Osteoblast (primary cell): ENCODE data around the gene FRMD4A. TPM values are rescaled to one million over a fixed set of nuclear protein-coding genes. Genes with fewer than 3 reads are reported as not detected.

Experiments used
- DNase-seq: peaks from one replicate; pipeline ENCODE4 v3.0.0; 2011; ENCODE audit warnings: low spot score, mixed read lengths; ENCODE audit not compliant: insufficient read length; ENCODE audit errors: missing footprints
- H2AFZ ChIP-seq: 2 replicates; pipeline ENCODE4 v1.6.0; 2011; ENCODE audit warnings: mild to moderate bottlenecking, low read length
- H3K27ac ChIP-seq: 2 replicates; pipeline ENCODE4 v1.5.1; 2011; ENCODE audit warnings: mild to moderate bottlenecking, low read depth, low read length, moderate library complexity
- H3K27me3 ChIP-seq: 2 replicates; pipeline ENCODE4 v1.6.0; 2012; ENCODE audit warnings: mild to moderate bottlenecking, control low read depth, inconsistent platforms, low read length, moderate library complexity; ENCODE audit not compliant: insufficient read depth
- H3K36me3 ChIP-seq: 2 replicates; pipeline ENCODE4 v1.5.1; 2011; ENCODE audit warnings: mild to moderate bottlenecking, low read length, control low read depth, moderate library complexity; ENCODE audit not compliant: insufficient read depth
- H3K4me1 ChIP-seq: 2 replicates; pipeline ENCODE4 v1.5.1; 2011; ENCODE audit warnings: mild to moderate bottlenecking, low read length, control low read depth, moderate library complexity; ENCODE audit not compliant: insufficient read depth
- H3K4me2 ChIP-seq: 2 replicates; pipeline ENCODE4 v1.6.0; 2011; ENCODE audit warnings: mild to moderate bottlenecking, low read length; ENCODE audit not compliant: insufficient read depth
- H3K4me3 ChIP-seq: fragments of 200-600 bp; sonication (generic); 3 replicates; pipeline ENCODE4 v1.5.1; 2012; ENCODE audit warnings: mild to moderate bottlenecking, low read length, inconsistent platforms; ENCODE audit not compliant: insufficient read depth
- H3K79me2 ChIP-seq: 2 replicates; pipeline ENCODE4 v1.6.0; 2012; ENCODE audit warnings: mild to moderate bottlenecking, low read length, control low read depth, inconsistent platforms; ENCODE audit not compliant: insufficient read depth
- H3K9me3 ChIP-seq: 2 replicates; pipeline ENCODE4 v1.5.1; 2011; ENCODE audit warnings: low read depth, low read length, control low read depth
- H4K20me1 ChIP-seq: 2 replicates; pipeline ENCODE4 v1.6.0; 2012; ENCODE audit warnings: mild to moderate bottlenecking, low read length, control low read depth; ENCODE audit not compliant: insufficient read depth
- CTCF ChIP-seq: IDR thresholded peaks from 2 replicates; pipeline ENCODE4 v1.5.1; 2011; ENCODE audit warnings: mild to moderate bottlenecking, low read depth, low read length, moderate library complexity; ENCODE audit errors: extremely low read depth
- total RNA-seq: library from RNA; depleted of rRNA; stranded (reverse); fragments of >200 nt; gene quantifications from 2 replicates; pipeline ENCODE4 v1.2.3, GENCODE V29; 2012

Gene FRMD4A
- total RNA-seq, 1 donor = 41.3 TPM

DNA sequence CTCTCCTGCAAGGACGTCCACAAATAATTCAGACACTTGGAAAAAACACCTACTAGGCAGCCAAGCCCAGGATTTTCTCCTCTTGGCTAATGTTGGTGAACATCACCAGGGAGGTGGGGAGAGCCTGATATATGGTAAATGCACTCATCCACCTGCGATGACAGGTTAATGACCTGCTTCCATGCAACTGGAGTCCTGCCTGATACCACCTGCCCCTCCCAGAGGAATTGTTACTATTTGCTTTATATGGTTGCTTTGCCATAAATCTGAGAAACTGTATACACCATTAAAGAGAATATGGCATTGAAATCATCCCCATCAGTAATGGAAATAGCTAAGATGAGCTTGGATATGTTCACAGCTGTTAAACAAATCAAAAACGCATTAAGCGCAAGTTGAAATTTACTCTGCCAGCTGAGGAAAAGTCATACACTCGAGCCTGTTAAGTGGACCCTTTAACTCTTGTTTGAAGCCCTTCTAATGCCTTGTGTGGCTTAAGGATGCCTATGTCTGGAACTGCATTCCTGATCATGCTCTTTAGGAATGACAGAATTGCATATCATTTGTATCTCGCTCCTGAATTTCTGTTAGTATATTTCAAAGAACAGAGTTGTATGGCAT is 535.6 kb downstream of the FRMD4A start:
- Histone ChIP-seq H2AFZ (no peak overlapping the region), H3K4me1 (no peaks in the 10 kb centered on the region), H3K4me2 (no peak overlapping the region), H3K27me3 (no peaks in the 10 kb centered on the region), H3K9me3 (no peaks in the 10 kb centered on the region), H3K79me2 (no peaks in the 10 kb centered on the region), H4K20me1 (no peaks in the 10 kb centered on the region), H3K27ac (no peak overlapping the region), H3K36me3 (peaks cover 15% of the 10 kb centered on the region), H3K4me3 (no peak overlapping the region)
- TF ChIP-seq CTCF = no peak
- no peak for DNase-seq

- no peak for TF ChIP-seq CTCF
- no peaks in the 10 kb centered on the region for H3K27me3 ChIP-seq
- no peaks in the 10 kb centered on the region for H3K79me2 ChIP-seq
- no peak overlapping the region for H3K4me3 ChIP-seq
- no peaks in the 10 kb centered on the region for H3K9me3 ChIP-seq
- DNase-seq = no peak
- no peak overlapping the region for H3K27ac ChIP-seq
- H3K36me3 ChIP-seq = peaks cover 15% of the 10 kb centered on the region
- H3K4me2 ChIP-seq = no peak overlapping the region
- H4K20me1 ChIP-seq = no peaks in the 10 kb centered on the region
- H3K4me1 ChIP-seq = peaks cover 16% of the 10 kb centered on the region
- H2AFZ ChIP-seq = no peak overlapping the region
These were observed 538.7 kb downstream of the FRMD4A start for GRCh38 chr10:13792006-13792405.

- DNase-seq = no peak
- no peaks in the 10 kb centered on the region for H3K27me3 ChIP-seq
- no peaks in the 10 kb centered on the region for H4K20me1 ChIP-seq
- no peak overlapping the region for H2AFZ ChIP-seq
- no peak overlapping the region for H3K4me3 ChIP-seq
- no peaks in the 10 kb centered on the region for H3K9me3 ChIP-seq
- peaks cover 15% of the 10 kb centered on the region for H3K36me3 ChIP-seq
- no peak overlapping the region for H3K27ac ChIP-seq
- peaks cover 16% of the 10 kb centered on the region for H3K4me1 ChIP-seq
- H3K4me2 ChIP-seq = no peak overlapping the region
- no peak for TF ChIP-seq CTCF
- H3K79me2 ChIP-seq = no peaks in the 10 kb centered on the region
These were observed 539.2 kb downstream of the FRMD4A start for GRCh38 chr10:13791483-13791882.

GRCh38 chr10:13790196-13790595 is 540.5 kb downstream of the FRMD4A start:
- no peaks in the 10 kb centered on the region for H3K9me3 ChIP-seq
- no peak overlapping the region for H2AFZ ChIP-seq
- no peak for DNase-seq
- H3K4me1 ChIP-seq = peaks cover 16% of the 10 kb centered on the region
- no peaks in the 10 kb centered on the region for H3K27me3 ChIP-seq
- H4K20me1 ChIP-seq = no peaks in the 10 kb centered on the region
- no peak for TF ChIP-seq CTCF
- peaks cover 8% of the 10 kb centered on the region for H3K36me3 ChIP-seq
- H3K79me2 ChIP-seq = no peaks in the 10 kb centered on the region
- no peak overlapping the region for H3K4me3 ChIP-seq
- no peak overlapping the region for H3K4me2 ChIP-seq
- H3K27ac ChIP-seq = no peak overlapping the region
